Frontal cortex (tissue), 4 donors: ENCODE data around the gene MAEL. TPM values are rescaled to one million over a fixed set of nuclear protein-coding genes. Genes with fewer than 3 reads are reported as not detected.
A peak's percentile ranks its signal among the peaks of the same experiment; 100 is the strongest.
"Not testable (repeated sequence)": the region's sequence is repeated elsewhere in the genome, so short reads cannot be mapped to it uniquely, and the experiment has no call there.

Source experiments
- DNase-seq, 2 donors: peaks; one replicate each; pipeline ENCODE4 v3.0.0; 2012; ENCODE audit warnings: low spot score in 2 of 2
- FAIRE-seq: peaks from 2 replicates; lab custom pipeline; 2012; peaks lifted over from hg19 to GRCh38; lab: Jason Lieb, UNC
- total RNA-seq: library from RNA; depleted of rRNA; stranded (reverse); fragments of >200 nt; gene quantifications from one replicate; pipeline ENCODE4 v1.2.3, GENCODE V29; 2014
- donor health status: control.
- donor health status: control.
- donor health status: control.

The MAEL gene
- total RNA-seq, 1 donor from 2014 or later = 1.2 TPM

- DNase-seq (peak; percentile 77 to 82), FAIRE-seq (no peak)
These were observed 13.5 kb upstream of the MAEL start, which contains the start of gene ILDR2 for GRCh38 chr1:166975361-166976129. ILDR2 (minus strand) TSS chr1:166975540; CDS start chr1:166975268, 272 bp downstream.

DNA sequence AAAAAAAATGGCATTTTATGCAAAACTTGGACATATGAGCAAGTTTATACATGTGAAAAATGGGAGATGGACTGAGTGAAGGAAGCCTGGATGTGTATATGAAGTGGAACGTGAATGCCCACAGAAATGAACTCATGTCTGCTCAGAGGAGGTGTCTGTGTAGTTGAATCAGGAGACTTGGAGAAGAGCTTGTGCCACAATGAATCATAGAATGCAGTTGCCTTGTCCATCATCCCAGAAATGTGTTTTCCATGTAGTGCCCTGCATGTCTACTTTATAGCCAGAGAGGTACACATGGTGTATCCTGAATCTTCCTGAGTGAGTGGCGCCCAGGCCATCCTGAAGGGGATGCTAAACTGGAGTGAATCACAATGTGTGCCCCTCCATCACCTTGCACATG is 11.1 kb upstream of the MAEL start:
- DNase-seq (no peak), FAIRE-seq (no peak)

- DNase-seq (no peak), FAIRE-seq (no peak)
These were observed 10.3 kb upstream of the MAEL start for GRCh38 chr1:166978821-166979220.

DNA sequence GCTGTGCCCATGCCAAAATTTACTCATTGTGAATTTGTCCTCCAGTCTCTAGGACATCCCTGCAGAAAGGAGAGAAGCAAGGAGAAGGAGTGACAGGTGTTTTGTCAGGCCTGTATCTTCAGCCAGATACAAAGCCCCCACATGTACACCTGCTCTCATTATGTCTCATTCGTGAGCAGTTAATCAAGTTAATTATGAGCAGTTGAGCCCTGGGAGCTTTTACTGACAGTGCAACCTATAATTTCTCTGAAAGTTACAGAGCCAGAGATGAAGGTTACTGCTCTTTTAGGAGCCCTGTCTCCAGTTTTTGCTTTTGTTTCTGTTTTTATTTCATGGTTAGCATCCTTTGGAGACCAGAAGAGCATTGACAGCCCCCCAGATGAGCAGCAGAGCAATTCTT is 8.7 kb upstream of the MAEL start:
- no peak for DNase-seq
- no peak for FAIRE-seq

DNA sequence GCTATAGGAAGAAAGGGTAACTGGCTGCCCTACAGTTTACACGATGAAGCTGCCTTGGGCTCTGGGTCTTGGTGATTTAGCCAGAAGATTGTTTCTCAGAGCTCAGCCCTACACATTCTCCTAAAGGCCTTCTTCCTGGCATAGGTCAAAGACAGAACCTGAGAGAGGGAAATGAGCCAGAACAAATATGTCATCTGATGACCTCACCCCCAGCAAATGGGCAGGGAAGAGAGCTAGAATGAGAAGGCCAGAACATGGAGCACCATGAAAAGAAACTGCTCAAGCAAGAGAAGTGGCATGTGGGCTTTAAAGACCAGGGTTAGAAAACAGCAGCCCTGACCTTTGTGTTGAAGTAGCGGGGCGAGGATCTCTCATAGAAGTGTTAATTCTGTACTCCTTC is 8.3 kb upstream of the MAEL start:
- no peak for DNase-seq
- no peak for FAIRE-seq

- FAIRE-seq (no peak), DNase-seq (no peak)
These were observed 7.5 kb upstream of the MAEL start for GRCh38 chr1:166981589-166981988.

GRCh38 chr1:166999075-166999474 is 10.0 kb downstream of the MAEL start:
- DNase-seq (no peak), FAIRE-seq (no peak)

DNA sequence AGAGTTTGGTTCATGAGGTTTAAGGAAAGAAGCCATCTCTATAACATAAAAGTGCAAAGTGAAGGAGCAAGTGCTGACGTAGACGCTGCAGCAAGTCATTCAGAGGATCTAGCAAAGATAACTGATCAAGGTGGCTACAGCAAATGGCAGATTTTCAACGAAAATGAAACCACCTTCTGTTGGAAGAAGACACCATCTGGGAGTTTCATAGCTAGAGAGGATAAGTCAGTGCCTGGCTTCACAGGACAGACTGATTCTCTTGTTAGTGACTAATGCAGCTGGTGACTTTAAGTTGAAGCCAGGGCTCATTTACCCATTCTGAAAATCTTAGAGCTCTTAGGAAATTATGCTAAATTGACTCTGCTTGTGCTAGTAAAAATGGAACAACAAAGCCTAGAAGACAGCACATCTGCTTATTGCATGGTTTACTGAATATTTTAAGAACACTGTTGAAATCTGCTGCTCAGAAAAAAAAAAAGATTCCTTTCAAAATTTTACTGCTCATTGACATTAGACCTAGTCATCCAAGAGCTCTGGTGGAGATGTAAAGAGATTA is 10.5 kb downstream of the MAEL start:
- no peak for FAIRE-seq
- DNase-seq = no peak

GRCh38 chr1:167000546-167000945 is 11.5 kb downstream of the MAEL start:
- FAIRE-seq (no peak), DNase-seq (no peak)

GRCh38 chr1:167002354-167002753 is 13.3 kb downstream of the MAEL start:
- DNase-seq (no peak), FAIRE-seq (no peak)

GRCh38 chr1:167003711-167004110 is 14.6 kb downstream of the MAEL start:
- no peak for FAIRE-seq
- no peak for DNase-seq

GRCh38 chr1:167011560-167012191 is 22.6 kb downstream of the MAEL start:
- FAIRE-seq (no peak), DNase-seq (no peak)

DNA sequence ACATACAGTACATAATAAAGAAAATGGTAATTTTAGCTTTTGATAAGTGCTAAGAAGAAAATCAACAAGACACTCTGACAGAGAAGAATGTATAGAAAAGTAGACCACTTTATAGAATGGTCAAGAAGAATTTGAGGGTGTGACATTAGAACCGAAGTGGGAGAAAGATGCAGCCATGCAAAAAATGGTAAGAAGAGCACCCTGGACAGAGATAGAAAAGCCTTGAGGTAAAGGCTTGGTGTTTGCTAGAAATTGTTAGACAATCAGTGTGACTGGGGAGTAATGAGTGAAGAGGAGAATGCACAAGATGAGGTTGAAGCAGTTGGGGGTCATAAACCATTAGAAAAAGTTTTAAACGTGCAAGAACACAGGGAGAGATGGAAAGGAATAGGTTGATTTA is 23.5 kb downstream of the MAEL start:
- DNase-seq (no peak), FAIRE-seq (no peak)

GRCh38 chr1:167013108-167013929 is 24.2 kb downstream of the MAEL start:
- no peak for FAIRE-seq
- no peak for DNase-seq

- no peak for DNase-seq
- no peak for FAIRE-seq
These were observed 27.1 kb downstream of the MAEL start for GRCh38 chr1:167016100-167016750.

GRCh38 chr1:167022384-167022783 is 33.3 kb downstream of the MAEL start:
- no peak for DNase-seq
- no peak for FAIRE-seq

DNA sequence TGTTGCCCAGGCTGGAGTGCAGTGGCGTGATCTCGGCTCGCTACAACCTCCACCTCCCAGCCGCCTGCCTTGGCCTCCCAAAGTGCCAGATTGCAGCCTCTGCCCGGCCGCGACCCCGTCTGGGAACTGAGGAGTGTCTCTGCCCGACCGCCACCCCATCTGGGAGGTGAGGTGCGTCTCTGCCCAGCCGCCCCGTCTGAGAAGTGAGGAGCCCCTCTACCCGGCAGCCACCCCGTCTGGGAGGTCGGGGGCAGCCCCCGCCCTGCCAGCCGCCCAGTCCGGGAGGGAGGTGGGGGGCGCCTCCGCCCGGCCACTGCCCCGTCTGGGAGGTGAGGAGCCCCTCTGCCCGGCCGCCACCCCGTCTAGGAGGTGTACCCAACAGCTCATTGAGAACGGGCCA is 40.5 kb downstream of the MAEL start:
- DNase-seq, FAIRE-seq: not testable (repeated sequence)

DNA sequence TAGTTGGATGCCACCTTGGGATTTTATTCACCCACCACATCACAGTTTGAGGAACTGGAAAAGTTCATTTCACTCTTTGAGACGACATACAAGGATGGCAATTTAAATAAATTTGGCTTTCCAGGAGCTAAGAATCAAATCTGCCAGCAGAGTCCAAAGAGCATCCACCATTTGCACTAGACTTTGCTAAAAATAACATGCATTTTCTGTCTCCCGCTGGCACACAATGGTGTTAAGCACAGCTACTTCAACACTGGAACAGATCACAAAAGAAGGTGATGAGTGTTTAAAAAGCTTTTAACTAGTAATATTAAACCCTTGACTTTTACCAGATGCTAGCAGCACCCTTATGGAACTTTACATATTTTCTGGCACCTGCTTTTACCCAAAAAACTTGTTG is 44.6 kb downstream of the MAEL start:
- FAIRE-seq = no peak
- DNase-seq = no peak

GRCh38 chr1:167043752-167044488 is 54.8 kb downstream of the MAEL start:
- DNase-seq = peak in 1 of 2 donors; percentile 49
- no peak for FAIRE-seq
